Glutamatergic neuron (in vitro differentiated cells): ENCODE results near the gene XKR7. TPM values are rescaled to one million over a fixed set of nuclear protein-coding genes. Genes with fewer than 3 reads are reported as not detected.

Experiments used
- DNase-seq: peaks from one replicate; pipeline ENCODE4 v3.0.0; 2022
- H3K27ac Mint-ChIP-seq: one replicate; pipeline ENCODE4 v1.8.0; 2020; ENCODE audit warnings: mild to moderate bottlenecking, mixed read lengths, inconsistent platforms; ENCODE audit not compliant: unreplicated experiment
- H3K27me3 Mint-ChIP-seq: one replicate; pipeline ENCODE4 v1.8.0; 2020; ENCODE audit warnings: mild to moderate bottlenecking, moderate library complexity, mixed read lengths, inconsistent platforms; ENCODE audit not compliant: unreplicated experiment
- H3K36me3 Mint-ChIP-seq: one replicate; pipeline ENCODE4 v1.8.0; 2020; ENCODE audit warnings: mild to moderate bottlenecking, mixed read lengths, inconsistent platforms; ENCODE audit not compliant: unreplicated experiment
- H3K4me1 Mint-ChIP-seq: one replicate; pipeline ENCODE4 v1.8.0; 2020; ENCODE audit warnings: mild to moderate bottlenecking, low read depth, mixed read lengths, inconsistent platforms; ENCODE audit not compliant: unreplicated experiment
- H3K4me3 Mint-ChIP-seq: one replicate; pipeline ENCODE4 v1.8.0; 2020; ENCODE audit warnings: mild to moderate bottlenecking, mixed read lengths, inconsistent platforms; ENCODE audit not compliant: unreplicated experiment
- H3K9me3 Mint-ChIP-seq: one replicate; pipeline ENCODE4 v1.8.0; 2020; ENCODE audit warnings: mild to moderate bottlenecking, moderate library complexity, mixed read lengths, inconsistent platforms; ENCODE audit not compliant: unreplicated experiment
- CTCF ChIP-seq: fragments of 200-600 bp; sonication (generic); IDR thresholded peaks from one replicate; pipeline ENCODE4 v1.5.0; 2021; ENCODE audit not compliant: partially characterized antibody, unreplicated experiment
- total RNA-seq: library from RNA; stranded (reverse); fragmentation: NEBNext Ultra II Directional; extraction: Animal tissue kit (Norgen Biotek cat#: 25700); gene quantifications from one replicate; pipeline ENCODE4 v1.2.1, GENCODE V29; 2021; ENCODE audit not compliant: unreplicated experiment

XKR7 gene
- total RNA-seq, 1 donor from 2014 or later = 284 TPM

DNA sequence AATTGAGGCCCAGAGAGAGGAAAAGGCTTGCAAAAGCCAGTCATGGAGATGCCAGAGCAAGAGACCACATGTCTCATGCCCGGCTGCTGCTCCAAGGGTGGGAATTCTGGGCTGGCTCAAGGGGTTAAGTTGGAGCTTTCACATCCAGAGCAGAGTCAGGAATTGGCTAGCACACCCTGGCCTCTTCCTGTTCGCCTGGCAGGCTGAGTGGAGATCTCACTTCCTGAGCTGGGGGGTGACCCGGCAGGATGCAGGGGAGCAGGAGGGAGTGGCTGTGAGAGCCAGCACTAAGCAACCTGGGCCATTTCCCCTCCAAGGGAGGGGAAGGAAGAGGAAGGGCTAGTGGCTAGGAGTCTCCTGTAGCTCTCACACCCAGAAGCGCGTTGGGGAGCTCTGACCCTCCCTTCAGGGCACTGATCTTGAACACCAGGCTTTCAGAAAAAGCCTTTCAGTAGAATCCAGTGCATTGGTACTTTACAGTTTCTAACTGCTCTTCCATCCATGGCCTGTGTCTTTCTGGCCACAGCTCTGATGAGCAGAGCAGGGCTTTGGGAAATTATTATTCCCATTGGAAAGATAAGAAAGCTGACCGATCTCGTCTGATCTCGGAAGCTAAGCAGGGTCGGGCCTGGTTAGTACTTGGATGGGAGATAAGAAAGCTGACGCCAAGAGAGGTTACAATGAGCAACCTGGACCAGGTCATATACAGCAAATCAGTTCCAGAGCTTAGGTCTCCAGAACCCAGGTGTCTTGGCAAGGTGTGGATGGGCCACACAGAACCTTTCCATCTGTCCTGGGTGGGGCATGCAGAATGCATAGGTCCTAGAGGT lies 40.1 kb downstream of the XKR7 start:
- no peak for TF ChIP-seq CTCF
- Mint-ChIP-seq H3K9me3 (peaks cover 5% of the 10 kb centered on the region), H3K36me3 (no peaks in the 10 kb centered on the region), H3K4me1 (peaks cover 10% of the 10 kb centered on the region), H3K27me3 (peaks cover 8% of the 10 kb centered on the region), H3K27ac (no peak overlapping the region), H3K4me3 (no peak overlapping the region)
- DNase-seq = no peak

DNA sequence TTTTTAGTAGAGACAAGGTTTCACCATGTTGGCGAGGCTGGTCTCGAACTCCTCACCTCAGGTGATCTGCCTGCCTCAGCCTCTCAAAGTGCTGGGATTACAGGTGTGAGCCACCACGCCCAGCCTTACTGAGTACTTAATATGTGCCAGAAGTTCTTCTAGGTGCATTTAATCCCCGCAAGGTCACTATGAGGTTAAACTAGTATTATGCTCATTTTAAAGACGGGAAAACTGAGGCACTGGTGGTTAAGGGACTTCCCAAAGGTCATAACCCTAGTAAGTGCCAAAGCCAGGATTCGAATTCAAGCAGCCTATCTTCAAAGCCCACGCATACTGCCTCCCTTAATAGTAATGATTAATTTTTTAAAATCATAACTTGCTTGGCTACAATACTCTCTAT lies 41.6 kb downstream of the XKR7 start:
- Mint-ChIP-seq H3K27ac (no peak overlapping the region), H3K4me1 (peaks cover 10% of the 10 kb centered on the region), H3K9me3 (peaks cover 2% of the 10 kb centered on the region), H3K36me3 (no peaks in the 10 kb centered on the region), H3K27me3 (peaks cover 8% of the 10 kb centered on the region), H3K4me3 (no peak overlapping the region)
- DNase-seq = no peak
- no peak for TF ChIP-seq CTCF

- Mint-ChIP-seq H3K4me1 (peaks cover 11% of the 10 kb centered on the region), H3K4me3 (no peak within 1 kb of the TSS), H3K36me3 (no peaks in the 10 kb centered on the region), H3K9me3 (peaks cover 2% of the 10 kb centered on the region), H3K27ac (no peak within 1 kb of the TSS), H3K27me3 (peaks cover 8% of the 10 kb centered on the region)
- DNase-seq = no peak
- TF ChIP-seq CTCF = no peak
Observed at GRCh38 chr20:32010101-32010500, 42.1 kb downstream of the XKR7 start, which contains the start of gene CCM2L. TSS of gene CCM2L (plus strand) at chr20:32010438. CDS start at chr20:32010455, 17 bp downstream.

DNA sequence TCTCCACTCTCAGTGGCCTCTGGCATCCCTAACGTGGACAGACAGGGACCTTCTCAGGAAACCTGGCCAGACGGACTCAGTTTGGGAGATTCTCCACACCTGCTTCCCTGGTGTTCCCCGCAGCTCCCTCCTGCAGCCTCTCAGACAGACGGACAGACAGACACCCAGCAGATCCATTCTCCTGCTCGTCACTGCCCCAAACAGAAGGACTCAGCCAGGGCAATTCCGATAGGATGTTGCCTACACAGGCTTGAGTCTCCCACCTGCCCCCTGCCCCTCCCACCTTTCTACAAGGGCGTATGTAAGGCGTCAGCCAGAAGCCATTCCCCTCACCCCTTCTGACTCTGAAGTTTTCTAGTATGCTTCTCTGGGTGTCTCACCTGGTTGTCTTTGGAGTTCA lies 42.7 kb downstream of the XKR7 start:
- Mint-ChIP-seq H3K4me3 (no peak overlapping the region), H3K9me3 (peaks cover 2% of the 10 kb centered on the region), H3K27ac (no peak overlapping the region), H3K4me1 (peaks cover 16% of the 10 kb centered on the region), H3K27me3 (peaks cover 8% of the 10 kb centered on the region), H3K36me3 (no peaks in the 10 kb centered on the region)
- DNase-seq = no peak
- no peak for TF ChIP-seq CTCF

- Mint-ChIP-seq H3K4me3 (no peak overlapping the region), H3K9me3 (peaks cover 4% of the 10 kb centered on the region), H3K27ac (no peak overlapping the region), H3K27me3 (peaks cover 9% of the 10 kb centered on the region), H3K4me1 (peaks cover 19% of the 10 kb centered on the region), H3K36me3 (no peaks in the 10 kb centered on the region)
- no peak for TF ChIP-seq CTCF
- DNase-seq = no peak
Observed at GRCh38 chr20:32012159-32012688, 44.3 kb downstream of the XKR7 start.
